ENCODE results near the gene ADRM1.

The ADRM1 gene

GRCh38 chr20:62323146-62323979, 20.6 kb downstream of the ADRM1 start:
- no peak for TF ChIP-seq CTCF (IDR thresholded peaks at IDR 0.05; ENCODE audit: low read depth, low read length)
- DNase-seq (ENCODE audit: low read depth in 2 of 2): no peak
- no peak overlapping the region for H3K4me3 ChIP-seq (replicated peaks in 1 of 2; ENCODE audit: low read depth in 2 of 2, low read length in 2 of 2)

GRCh38 chr20:62323980-62324906, 21.4 kb downstream of the ADRM1 start:
- DNase-seq (ENCODE audit: low read depth in 2 of 2): no peak
- no peak for TF ChIP-seq CTCF (IDR thresholded peaks at IDR 0.05; ENCODE audit: low read depth, low read length)
- H3K4me3 ChIP-seq (replicated peaks in 1 of 2; ENCODE audit: low read depth in 2 of 2, low read length in 2 of 2): no peak overlapping the region

GRCh38 chr20:62325172-62325905, 22.5 kb downstream of the ADRM1 start:
- TF ChIP-seq CTCF (IDR thresholded peaks at IDR 0.05; ENCODE audit: low read depth, low read length): no peak
- no peak overlapping the region for H3K4me3 ChIP-seq (replicated peaks in 1 of 2; ENCODE audit: low read depth in 2 of 2, low read length in 2 of 2)
- DNase-seq (ENCODE audit: low read depth in 2 of 2): no peak

GRCh38 chr20:62326559-62326958, 23.8 kb downstream of the ADRM1 start:
- no peak for TF ChIP-seq CTCF (IDR thresholded peaks at IDR 0.05; ENCODE audit: low read depth, low read length)
- H3K4me3 ChIP-seq (replicated peaks in 1 of 2; ENCODE audit: low read depth in 2 of 2, low read length in 2 of 2): no peak overlapping the region
- DNase-seq (ENCODE audit: low read depth in 2 of 2): no peak

- TF ChIP-seq CTCF (IDR thresholded peaks at IDR 0.05; ENCODE audit: low read depth, low read length): no peak
- no peak for DNase-seq (ENCODE audit: low read depth in 2 of 2)
- H3K4me3 ChIP-seq (replicated peaks in 1 of 2; ENCODE audit: low read depth in 2 of 2, low read length in 2 of 2): no peak overlapping the region
Observed at GRCh38 chr20:62326959-62327725, 24.3 kb downstream of the ADRM1 start.
